Measurements from ENCODE around the gene FBXO10.

Gene FBXO10

DNA sequence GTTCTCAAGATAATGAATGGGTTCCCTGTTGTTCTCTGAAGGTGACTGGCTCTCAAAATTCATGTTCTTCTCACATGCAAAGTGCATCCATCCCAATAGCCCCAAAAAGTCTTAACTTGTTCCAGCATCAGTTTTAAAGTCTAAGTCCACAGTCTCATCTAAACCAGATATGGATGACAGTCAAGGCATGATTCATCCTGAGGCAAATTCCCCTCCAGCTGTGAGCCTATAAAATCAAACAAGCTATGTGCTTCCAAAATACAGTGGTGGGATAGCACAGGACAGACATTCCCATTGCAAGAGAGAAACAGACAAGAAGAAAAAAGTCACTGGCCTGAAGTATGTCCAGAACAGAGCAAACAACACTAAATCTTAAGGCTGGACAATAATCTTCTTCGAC, 25.4 kb downstream of the FBXO10 start:
- DNase-seq (ENCODE audit: low spot score in 2 of 2) (no peak), ATAC-seq (ENCODE audit: low read depth) (no peak)
- H3K27me3 Mint-ChIP-seq = no peaks in the 10 kb centered on the region
- H3K36me3 Mint-ChIP-seq = peaks cover 10% of the 10 kb centered on the region
- peak overlapping the region; percentile 48 for H3K27ac Mint-ChIP-seq
- H3K4me1 Mint-ChIP-seq = peaks cover 20% of the 10 kb centered on the region
- H3K9me3 Mint-ChIP-seq = no peaks in the 10 kb centered on the region
- no peak overlapping the region for H3K4me3 Mint-ChIP-seq

GRCh38 chr9:37549527-37549926, 26.7 kb downstream of the FBXO10 start:
- ATAC-seq (ENCODE audit: low read depth) (no peak), DNase-seq (ENCODE audit: low spot score in 2 of 2) (no peak)
- H3K4me3 Mint-ChIP-seq = no peak overlapping the region
- H3K27me3 Mint-ChIP-seq = no peaks in the 10 kb centered on the region
- peaks cover 20% of the 10 kb centered on the region for H3K4me1 Mint-ChIP-seq
- no peaks in the 10 kb centered on the region for H3K9me3 Mint-ChIP-seq
- peaks cover 10% of the 10 kb centered on the region for H3K36me3 Mint-ChIP-seq
- no peak overlapping the region for H3K27ac Mint-ChIP-seq

- Mint-ChIP-seq H3K27ac (no peak overlapping the region), H3K4me1 (peaks cover 20% of the 10 kb centered on the region), H3K4me3 (no peak overlapping the region), H3K9me3 (no peaks in the 10 kb centered on the region), H3K36me3 (peaks cover 10% of the 10 kb centered on the region), H3K27me3 (no peaks in the 10 kb centered on the region)
- DNase-seq (ENCODE audit: low spot score in 2 of 2) (no peak), ATAC-seq (ENCODE audit: low read depth) (peak; percentile 61)
Observed at GRCh38 chr9:37547328-37547878, 28.8 kb downstream of the FBXO10 start.

- Mint-ChIP-seq H3K27me3 (no peaks in the 10 kb centered on the region), H3K9me3 (no peaks in the 10 kb centered on the region), H3K4me1 (peaks cover 13% of the 10 kb centered on the region), H3K36me3 (peaks cover 28% of the 10 kb centered on the region), H3K4me3 (no peak overlapping the region), H3K27ac (no peak overlapping the region)
- DNase-seq (ENCODE audit: low spot score in 2 of 2) = no peak
- ATAC-seq (ENCODE audit: low read depth) = no peak
Observed at GRCh38 chr9:37543468-37543867, 32.7 kb downstream of the FBXO10 start.

- Mint-ChIP-seq H3K36me3 (peaks cover 32% of the 10 kb centered on the region), H3K27ac (no peak overlapping the region), H3K9me3 (no peaks in the 10 kb centered on the region), H3K4me3 (no peak overlapping the region), H3K4me1 (peaks cover 13% of the 10 kb centered on the region), H3K27me3 (no peaks in the 10 kb centered on the region)
- ATAC-seq (ENCODE audit: low read depth) (no peak), DNase-seq (ENCODE audit: low spot score in 2 of 2) (no peak)
Observed at GRCh38 chr9:37542895-37543294, 33.3 kb downstream of the FBXO10 start.

DNA sequence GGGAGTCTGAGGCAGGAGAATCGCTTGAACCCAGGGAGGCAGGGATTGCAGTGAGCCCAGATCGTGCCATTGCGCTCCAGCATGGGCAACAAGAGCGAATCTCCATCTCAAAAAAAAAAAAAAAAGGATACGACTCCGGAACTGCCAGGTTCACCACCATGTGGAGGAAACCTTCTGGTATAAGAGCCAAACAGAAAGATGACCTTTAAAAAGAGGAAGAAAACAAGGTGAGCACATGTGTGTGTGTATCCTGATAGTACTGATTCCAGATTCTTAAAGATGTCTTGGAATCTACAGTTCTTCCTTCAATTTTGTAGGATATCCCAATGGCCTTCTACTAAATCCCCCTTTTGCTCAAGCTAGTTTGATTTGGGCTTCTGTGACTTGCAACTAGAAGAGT, 33.7 kb downstream of the FBXO10 start:
- no peak for DNase-seq (ENCODE audit: low spot score in 2 of 2)

GRCh38 chr9:37541465-37541864, 34.7 kb downstream of the FBXO10 start:
- no peaks in the 10 kb centered on the region for H3K9me3 Mint-ChIP-seq
- peaks cover 4% of the 10 kb centered on the region for H3K4me1 Mint-ChIP-seq
- no peaks in the 10 kb centered on the region for H3K27me3 Mint-ChIP-seq
- ATAC-seq (ENCODE audit: low read depth) (no peak), DNase-seq (ENCODE audit: low spot score in 2 of 2) (no peak)
- peaks cover 30% of the 10 kb centered on the region for H3K36me3 Mint-ChIP-seq
- H3K4me3 Mint-ChIP-seq = no peak overlapping the region
- H3K27ac Mint-ChIP-seq = no peak overlapping the region

More for the DNA sequence above, 33.7 kb downstream of the FBXO10 start:
- ATAC-seq (ENCODE audit: low read depth) = no peak
- H3K9me3 Mint-ChIP-seq = no peaks in the 10 kb centered on the region
- H3K4me1 Mint-ChIP-seq = peaks cover 9% of the 10 kb centered on the region
- H3K4me3 Mint-ChIP-seq = no peak overlapping the region
- H3K27ac Mint-ChIP-seq = no peak overlapping the region
- no peaks in the 10 kb centered on the region for H3K27me3 Mint-ChIP-seq
- peaks cover 29% of the 10 kb centered on the region for H3K36me3 Mint-ChIP-seq

- Mint-ChIP-seq H3K4me3 (no peak overlapping the region), H3K27me3 (no peaks in the 10 kb centered on the region), H3K4me1 (peaks cover 4% of the 10 kb centered on the region), H3K27ac (no peak overlapping the region), H3K9me3 (no peaks in the 10 kb centered on the region), H3K36me3 (peaks cover 30% of the 10 kb centered on the region)
- DNase-seq (ENCODE audit: low spot score in 2 of 2) = no peak
- no peak for ATAC-seq (ENCODE audit: low read depth)
Observed at GRCh38 chr9:37540634-37541033, 35.5 kb downstream of the FBXO10 start.

- peak overlapping the region; percentile 84 for H3K27ac Mint-ChIP-seq
- no peaks in the 10 kb centered on the region for H3K27me3 Mint-ChIP-seq
- DNase-seq (ENCODE audit: low spot score in 2 of 2) (no peak), ATAC-seq (ENCODE audit: low read depth) (peak; percentile 65)
- no peak overlapping the region for H3K4me3 Mint-ChIP-seq
- H3K9me3 Mint-ChIP-seq = no peaks in the 10 kb centered on the region
- peaks cover 33% of the 10 kb centered on the region for H3K36me3 Mint-ChIP-seq
- peaks cover 4% of the 10 kb centered on the region for H3K4me1 Mint-ChIP-seq
Observed at GRCh38 chr9:37539634-37540033, 36.5 kb downstream of the FBXO10 start.

GRCh38 chr9:37538099-37538498, 38.1 kb downstream of the FBXO10 start:
- no peaks in the 10 kb centered on the region for H3K27me3 Mint-ChIP-seq

DNA sequence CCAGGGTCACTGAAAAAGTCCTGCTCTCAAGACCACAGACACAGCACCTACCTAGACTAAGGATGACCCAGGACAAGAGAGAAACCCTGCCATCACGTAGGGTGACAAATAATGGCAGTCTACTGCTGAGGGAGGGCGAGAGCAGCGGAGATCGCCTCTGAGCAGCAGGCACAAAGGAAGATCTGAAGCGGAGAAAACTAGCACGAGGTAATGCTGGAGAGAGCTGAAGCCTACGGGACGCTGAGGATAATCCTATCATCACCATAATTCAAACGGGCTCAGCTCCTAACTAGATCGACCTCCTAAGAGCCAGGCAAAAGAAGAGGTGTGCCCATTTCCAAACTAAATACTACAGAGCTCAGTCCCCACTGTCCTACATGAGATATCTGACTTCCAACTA, 41.3 kb downstream of the FBXO10 start:
- Mint-ChIP-seq H3K27me3 (no peaks in the 10 kb centered on the region), H3K36me3 (peaks cover 16% of the 10 kb centered on the region), H3K4me1 (peaks cover 14% of the 10 kb centered on the region), H3K27ac (no peak overlapping the region), H3K9me3 (no peaks in the 10 kb centered on the region), H3K4me3 (no peak overlapping the region)
- no peak for ATAC-seq (ENCODE audit: low read depth)
- DNase-seq (ENCODE audit: low spot score in 2 of 2) = no peak

More at GRCh38 chr9:37538099-37538498, 38.1 kb downstream of the FBXO10 start:
- H3K36me3 Mint-ChIP-seq = peaks cover 31% of the 10 kb centered on the region
- H3K4me3 Mint-ChIP-seq = no peak overlapping the region
- H3K4me1 Mint-ChIP-seq = peaks cover 4% of the 10 kb centered on the region
- no peak overlapping the region for H3K27ac Mint-ChIP-seq
- H3K9me3 Mint-ChIP-seq = no peaks in the 10 kb centered on the region
- DNase-seq (ENCODE audit: low spot score in 2 of 2) (no peak), ATAC-seq (ENCODE audit: low read depth) (no peak)

DNA sequence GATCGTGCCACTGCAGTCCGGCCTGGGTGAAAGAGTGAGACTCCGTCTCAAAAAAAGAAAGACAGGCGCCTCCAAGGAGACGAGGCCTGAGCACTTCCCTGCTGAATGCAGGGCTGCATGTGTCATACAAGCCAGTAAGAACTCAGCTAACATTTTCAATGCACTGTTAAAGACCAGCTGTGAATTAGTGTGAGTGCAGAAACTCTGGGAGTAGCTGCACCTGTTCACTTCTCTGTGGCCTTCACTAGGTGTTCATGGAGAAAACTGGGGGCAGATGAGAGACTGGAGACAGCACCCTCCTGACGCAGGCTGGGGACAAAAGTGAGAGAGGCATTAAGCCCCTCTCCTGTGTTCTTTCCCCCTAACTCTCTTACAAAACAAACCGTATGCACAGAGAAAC, 41.8 kb downstream of the FBXO10 start:
- no peak for DNase-seq (ENCODE audit: low spot score in 2 of 2)
- Mint-ChIP-seq H3K36me3 (peaks cover 13% of the 10 kb centered on the region), H3K4me3 (no peak overlapping the region), H3K27ac (peak overlapping the region; percentile 98), H3K27me3 (no peaks in the 10 kb centered on the region), H3K9me3 (no peaks in the 10 kb centered on the region), H3K4me1 (peaks cover 13% of the 10 kb centered on the region)
- ATAC-seq (ENCODE audit: low read depth) = no peak

DNA sequence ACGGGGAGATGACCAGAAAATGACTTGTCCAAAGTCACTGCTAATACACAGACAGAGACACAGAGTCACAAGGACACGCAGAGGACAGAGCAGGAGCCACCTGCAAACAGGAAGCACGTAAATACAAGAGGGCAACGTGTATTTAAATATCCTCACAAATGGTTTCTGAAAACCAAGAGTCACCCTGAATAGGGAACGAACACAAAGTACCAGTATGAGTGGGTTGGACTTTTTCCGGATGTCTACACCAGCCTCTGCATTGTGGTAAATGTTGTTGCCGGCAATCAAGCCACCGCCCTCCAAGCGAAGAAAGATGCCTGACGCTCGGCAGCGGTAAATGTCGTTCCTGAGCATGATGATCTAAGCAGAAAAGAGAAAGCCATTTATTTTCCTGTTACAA, 44.5 kb downstream of the FBXO10 start:
- peaks cover 16% of the 10 kb centered on the region for H3K36me3 Mint-ChIP-seq
- no peaks in the 10 kb centered on the region for H3K9me3 Mint-ChIP-seq
- DNase-seq (ENCODE audit: low spot score in 2 of 2) = peak; percentile 32 to 70
- peak overlapping the region; percentile 80 for H3K4me3 Mint-ChIP-seq
- H3K27me3 Mint-ChIP-seq = no peaks in the 10 kb centered on the region
- peak overlapping the region; percentile 98 for H3K27ac Mint-ChIP-seq
- peaks cover 31% of the 10 kb centered on the region for H3K4me1 Mint-ChIP-seq
- peak; percentile 78 for ATAC-seq (ENCODE audit: low read depth)

GRCh38 chr9:37528652-37529471, 47.3 kb downstream of the FBXO10 start:
- peak overlapping the region; percentile 96 for H3K27ac Mint-ChIP-seq
- H3K4me3 Mint-ChIP-seq = peak overlapping the region; percentile 61
- H3K4me1 Mint-ChIP-seq = peaks cover 31% of the 10 kb centered on the region
- no peaks in the 10 kb centered on the region for H3K9me3 Mint-ChIP-seq
- DNase-seq (ENCODE audit: low spot score in 2 of 2) (peak; percentile 57 to 74), ATAC-seq (ENCODE audit: low read depth) (peak; percentile 76)
- no peaks in the 10 kb centered on the region for H3K27me3 Mint-ChIP-seq
- peaks cover 24% of the 10 kb centered on the region for H3K36me3 Mint-ChIP-seq

- Mint-ChIP-seq H3K4me3 (no peak overlapping the region), H3K36me3 (peaks cover 47% of the 10 kb centered on the region), H3K27ac (no peak overlapping the region), H3K27me3 (no peaks in the 10 kb centered on the region), H3K9me3 (no peaks in the 10 kb centered on the region), H3K4me1 (peaks cover 13% of the 10 kb centered on the region)
- ATAC-seq (ENCODE audit: low read depth) (no peak), DNase-seq (ENCODE audit: low spot score in 2 of 2) (no peak)
Observed at GRCh38 chr9:37523916-37524315, 52.3 kb downstream of the FBXO10 start.

Measured in memory B cell (primary cell).